SK-N-SH (cell line): ENCODE measurements around the gene RPL21. TPM values are rescaled to one million over a fixed set of nuclear protein-coding genes. Genes with fewer than 3 reads are reported as not detected.

ENCODE experiments used
- CTCF ChIA-PET: fragments of 300-600, 350-600 bp; formaldehyde crosslinking; extraction: SDS; loops from one replicate; lab custom pipeline; 2021; lab: Yijun Ruan, JAX
- POLR2A ChIA-PET: fragments of 350-600 bp; sonication (Branson Sonifier 250); formaldehyde crosslinking; extraction: SDS; loops from one replicate; lab custom pipeline; 2020; ENCODE audit warnings: antibody characterized with exemption, inconsistent platforms; lab: Yijun Ruan, JAX
- DNase-seq: peaks from one replicate; pipeline ENCODE4 v3.0.0; 2012
- H2AFZ ChIP-seq: fragments of 200-600 bp; sonication (generic); 2 replicates; pipeline ENCODE4 v1.8.1; 2016; ENCODE audit warnings: antibody characterized with exemption, mild to moderate bottlenecking, low read depth
- H3F3A ChIP-seq: fragments of 200-600 bp; sonication (generic); replicated peaks from 2 replicates; pipeline ENCODE3; 2016; ENCODE audit warnings: antibody characterized with exemption, mild to moderate bottlenecking; ENCODE audit not compliant: insufficient read depth
- H3K27ac ChIP-seq, 2 experiments: fragments of 200-500 bp in 1 of 2; fragments of 200-600 bp in 1 of 2; sonication (Bioruptor generic) in 1 of 2; sonication (generic), shearing (Covaris generic) in 1 of 2; 2 replicates each; pipeline versions ENCODE4 v1.5.1 to v1.6.1; 2014 to 2016; ENCODE audit warnings: low read depth in 2 of 2, inconsistent platforms in 1 of 2, low read length in 1 of 2, mild to moderate bottlenecking in 1 of 2, mixed read lengths in 1 of 2
- H3K27me3 ChIP-seq: fragments of 200-600 bp; sonication (generic), shearing (Covaris generic); 2 replicates; pipeline ENCODE4 v1.6.1; 2016; ENCODE audit warnings: mixed run types; ENCODE audit not compliant: insufficient read depth
- H3K36me3 ChIP-seq, 2 experiments: fragments of 200-500 bp in 1 of 2; fragments of 200-600 bp in 1 of 2; sonication (Bioruptor generic) in 1 of 2; sonication (generic) in 1 of 2; replicated peaks in 1 of 2; 2 replicates each; pipeline versions ENCODE3 to v1.5.1; 2014 to 2016; ENCODE audit warnings: low read length in 1 of 2, mild to moderate bottlenecking in 1 of 2; ENCODE audit not compliant: insufficient read depth in 2 of 2, control insufficient read depth in 1 of 2
- H3K4me1 ChIP-seq, 2 experiments: fragments of 200-500 bp in 1 of 2; fragments of 200-600 bp in 1 of 2; sonication (Bioruptor generic) in 1 of 2; sonication (generic), shearing (Covaris generic) in 1 of 2; 2 replicates each; pipeline versions ENCODE4 v1.5.1 to v1.6.1; 2014 to 2016; ENCODE audit warnings: low read depth in 1 of 2, low read length in 1 of 2, mixed run types in 1 of 2; ENCODE audit not compliant: insufficient read depth in 2 of 2, control insufficient read depth in 1 of 2
- H3K4me2 ChIP-seq: fragments of 200-600 bp; sonication (generic), shearing (Covaris generic); 2 replicates; pipeline ENCODE4 v1.6.1; 2017; ENCODE audit warnings: mixed run types
- H3K4me3 ChIP-seq, 2 experiments: fragments of 200-500 bp in 1 of 2; fragments of 200-600 bp in 1 of 2; sonication (Bioruptor generic) in 1 of 2; sonication (generic), shearing (Covaris generic) in 1 of 2; 2 replicates each; pipeline versions ENCODE4 v1.5.1 to v1.8.1; 2014 to 2016; ENCODE audit warnings: low read depth in 2 of 2, inconsistent platforms in 1 of 2, low read length in 1 of 2, mild to moderate bottlenecking in 1 of 2, mixed read lengths in 1 of 2, moderate library complexity in 1 of 2
- H3K79me2 ChIP-seq: fragments of 200-600 bp; sonication (generic); 2 replicates; pipeline ENCODE4 v1.8.1; 2017; ENCODE audit warnings: mild to moderate bottlenecking; ENCODE audit not compliant: insufficient read depth
- H3K9ac ChIP-seq: fragments of 200-600 bp; sonication (generic); 2 replicates; pipeline ENCODE4 v1.6.1; 2017; ENCODE audit warnings: mixed run types
- H3K9me2 ChIP-seq: fragments of 200-600 bp; sonication (generic); 2 replicates; pipeline ENCODE4 v1.6.1; 2017; ENCODE audit warnings: mixed run types
- H3K9me3 ChIP-seq: fragments of 200-600 bp; sonication (generic); 2 replicates; pipeline ENCODE4 v1.6.1; 2017; ENCODE audit warnings: mixed run types, mild to moderate bottlenecking, moderate library complexity
- H4K20me1 ChIP-seq: fragments of 200-600 bp; sonication (generic); 2 replicates; pipeline ENCODE4 v1.6.1; 2017; ENCODE audit warnings: mild to moderate bottlenecking, mixed run types; ENCODE audit not compliant: insufficient read depth
- CHD2 ChIP-seq: fragments of 150-350 bp; IDR thresholded peaks from 2 replicates; pipeline ENCODE4 v1.6.1; 2018; ENCODE audit warnings: low read length; ENCODE audit not compliant: partially characterized antibody
- CTCF ChIP-seq: fragments of 200-600 bp; sonication (generic); IDR thresholded peaks from 2 replicates; pipeline ENCODE4 v1.6.1; 2017; ENCODE audit warnings: antibody characterized with exemption, mild to moderate bottlenecking, moderate library complexity
- EP300 ChIP-seq, 2 experiments: IDR thresholded peaks; 2 replicates each; pipeline versions ENCODE4 v1.4.0 to v1.6.1; 2012; ENCODE audit warnings: borderline replicate concordance in 1 of 2, low read depth in 1 of 2, low read length in 1 of 2
- EZH2phosphoT487 ChIP-seq: fragments of 200-600 bp; sonication (generic); IDR thresholded peaks from 2 replicates; pipeline ENCODE4 v1.6.1; 2017; ENCODE audit warnings: low read depth, mixed run types, mild to moderate bottlenecking, antibody characterized with exemption, moderate library complexity, borderline replicate concordance
- FOSL2 ChIP-seq: IDR thresholded peaks from 2 replicates; pipeline ENCODE4 v1.4.0; 2012; ENCODE audit warnings: low read depth, mild to moderate bottlenecking, moderate library complexity, borderline replicate concordance
- GABPA ChIP-seq: IDR thresholded peaks from 2 replicates; pipeline ENCODE4 v1.4.0; 2012; ENCODE audit warnings: low read depth, mild to moderate bottlenecking
- GATA2 ChIP-seq: sonication (generic); formaldehyde crosslinking; IDR thresholded peaks from 2 replicates; pipeline ENCODE4 v1.5.0; 2020; ENCODE audit warnings: mild to moderate bottlenecking, missing genetic modification reagents
- MEF2A ChIP-seq: IDR thresholded peaks from 2 replicates; pipeline ENCODE4 v1.4.0; 2012; ENCODE audit warnings: low read depth, borderline replicate concordance
- MXI1 ChIP-seq: IDR thresholded peaks from 2 replicates; pipeline ENCODE4 v1.6.1; 2012; ENCODE audit warnings: mild to moderate bottlenecking, low read depth, low read length, improper control_type of control experiment
- NFIC ChIP-seq: IDR thresholded peaks from 2 replicates; pipeline ENCODE4 v1.4.0; 2012; ENCODE audit warnings: borderline replicate concordance
- PBX3 ChIP-seq: IDR thresholded peaks from 2 replicates; pipeline ENCODE4; 2012
- SIN3A ChIP-seq: IDR thresholded peaks from 2 replicates; pipeline ENCODE4 v1.6.1; 2012; ENCODE audit warnings: low read depth, mild to moderate bottlenecking, low read length, moderate library complexity, borderline replicate concordance
- SMC3 ChIP-seq: IDR thresholded peaks from 2 replicates; pipeline ENCODE4 v1.6.1; 2012; ENCODE audit warnings: low read depth, low read length, improper control_type of control experiment
- TAF1 ChIP-seq: IDR thresholded peaks from 2 replicates; pipeline ENCODE4 v1.6.1; 2012; ENCODE audit warnings: low read depth, mild to moderate bottlenecking, low read length, moderate library complexity, borderline replicate concordance
- USF2 ChIP-seq: fragments of 150-350 bp; IDR thresholded peaks from 2 replicates; pipeline ENCODE4 v1.6.1; 2017; ENCODE audit warnings: antibody characterized with exemption, low read length, low read depth, borderline replicate concordance
- WGBS: methylation state at CpG from one replicate; pipeline ENCODE4 v1.1.6; 2017; ENCODE audit warnings: low lambda C conversion rate; 5-methylcytosine and 5-hydroxymethylcytosine counted together
- polyA plus RNA-seq, 3 experiments: library from polyadenylated mRNA; depleted of rRNA; stranded (reverse); fragments of >200 nt; gene quantifications; 2 replicates each; pipeline ENCODE4 v1.2.3, GENCODE V29; 2012
- TF ChIP-seq, protein P1 (sequence below): IDR thresholded peaks from 2 replicates; pipeline ENCODE4 v1.6.1; 2012; ENCODE audit warnings: mild to moderate bottlenecking, low read depth, low read length, moderate library complexity

RPL21 gene
- polyA plus RNA-seq, 1 of the 3 experiments (the other 2 are of a cell fraction) = 1,261 TPM

DNA sequence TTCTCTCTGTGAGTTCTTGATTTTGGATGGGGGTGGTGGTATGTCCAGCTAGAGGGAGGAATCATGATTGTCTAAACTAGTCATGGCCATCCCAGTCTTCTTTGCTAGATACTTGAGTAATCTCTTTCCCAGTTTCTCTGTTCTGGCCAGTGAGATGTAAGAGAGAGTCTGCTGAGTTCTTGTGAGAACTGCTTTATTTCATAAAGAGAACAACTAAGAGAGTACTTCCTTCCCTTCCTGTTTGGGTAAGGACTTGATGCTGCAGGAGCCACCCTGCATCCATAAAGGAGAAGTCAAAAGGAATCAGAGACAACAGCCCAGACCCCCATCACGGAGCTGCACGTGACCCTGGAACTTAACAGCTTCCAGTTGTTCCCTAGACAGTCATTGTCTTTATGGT lies 16.2 kb downstream of the RPL21 start:
- no peak overlapping the region for H3K4me3 ChIP-seq
- TF ChIP-seq MEF2A (no peak), SIN3A (no peak), GATA2 (no peak), CTCF (no peak), TAF1 (no peak), MXI1 (no peak), SMC3 (no peak), EP300 (IDR thresholded peaks at IDR 0.05; ENCODE audit: borderline replicate concordance in 1 of 2, low read depth in 1 of 2, low read length in 1 of 2) (no peak), GABPA (no peak), FOSL2 (no peak), EZH2phosphoT487 (no peak), NFIC (no peak), CHD2 (no peak), USF2 (no peak)
- TF ChIP-seq, all 33 proteins: peak for 0
- Histone ChIP-seq H3K4me2 (no peak overlapping the region), H3K4me1 (peaks cover 5 to 20% of the 10 kb centered on the region in 2 experiments; a peak in 2 of 4 replicates), H3K9me2 (no peaks in the 10 kb centered on the region), H4K20me1 (no peaks in the 10 kb centered on the region), H3K27ac (no peak overlapping the region), H3K9ac (no peak overlapping the region), H3F3A (peaks cover 34% of the 10 kb centered on the region), H3K79me2 (no peaks in the 10 kb centered on the region), H3K36me3 (peaks cover 0 to 3% of the 10 kb centered on the region in 2 experiments), H3K27me3 (no peaks in the 10 kb centered on the region), H3K9me3 (no peaks in the 10 kb centered on the region), H2AFZ (no peak overlapping the region)
- WGBS = 94% methylated on average over 2 of the region's 2 CpGs
- DNase-seq = no peak
- CTCF ChIA-PET = interaction anchor here (1.1 to 2.0 kb wide), 2 partner anchors 8 to 282 kb away, joined by 3 to 5 read pairs; no protein-coding TSS in a partner anchor
- POLR2A ChIA-PET = no interaction called here

GRCh38 chr13:27269114-27269665 lies 17.8 kb downstream of the RPL21 start:
- H3K4me2 ChIP-seq = no peak overlapping the region
- peaks cover 0 to 3% of the 10 kb centered on the region in 2 experiments for H3K36me3 ChIP-seq
- H3K79me2 ChIP-seq = no peaks in the 10 kb centered on the region
- POLR2A ChIA-PET = no interaction called here
- TF ChIP-seq NFIC (no peak), PBX3 (no peak)
- TF ChIP-seq, protein P1, sequence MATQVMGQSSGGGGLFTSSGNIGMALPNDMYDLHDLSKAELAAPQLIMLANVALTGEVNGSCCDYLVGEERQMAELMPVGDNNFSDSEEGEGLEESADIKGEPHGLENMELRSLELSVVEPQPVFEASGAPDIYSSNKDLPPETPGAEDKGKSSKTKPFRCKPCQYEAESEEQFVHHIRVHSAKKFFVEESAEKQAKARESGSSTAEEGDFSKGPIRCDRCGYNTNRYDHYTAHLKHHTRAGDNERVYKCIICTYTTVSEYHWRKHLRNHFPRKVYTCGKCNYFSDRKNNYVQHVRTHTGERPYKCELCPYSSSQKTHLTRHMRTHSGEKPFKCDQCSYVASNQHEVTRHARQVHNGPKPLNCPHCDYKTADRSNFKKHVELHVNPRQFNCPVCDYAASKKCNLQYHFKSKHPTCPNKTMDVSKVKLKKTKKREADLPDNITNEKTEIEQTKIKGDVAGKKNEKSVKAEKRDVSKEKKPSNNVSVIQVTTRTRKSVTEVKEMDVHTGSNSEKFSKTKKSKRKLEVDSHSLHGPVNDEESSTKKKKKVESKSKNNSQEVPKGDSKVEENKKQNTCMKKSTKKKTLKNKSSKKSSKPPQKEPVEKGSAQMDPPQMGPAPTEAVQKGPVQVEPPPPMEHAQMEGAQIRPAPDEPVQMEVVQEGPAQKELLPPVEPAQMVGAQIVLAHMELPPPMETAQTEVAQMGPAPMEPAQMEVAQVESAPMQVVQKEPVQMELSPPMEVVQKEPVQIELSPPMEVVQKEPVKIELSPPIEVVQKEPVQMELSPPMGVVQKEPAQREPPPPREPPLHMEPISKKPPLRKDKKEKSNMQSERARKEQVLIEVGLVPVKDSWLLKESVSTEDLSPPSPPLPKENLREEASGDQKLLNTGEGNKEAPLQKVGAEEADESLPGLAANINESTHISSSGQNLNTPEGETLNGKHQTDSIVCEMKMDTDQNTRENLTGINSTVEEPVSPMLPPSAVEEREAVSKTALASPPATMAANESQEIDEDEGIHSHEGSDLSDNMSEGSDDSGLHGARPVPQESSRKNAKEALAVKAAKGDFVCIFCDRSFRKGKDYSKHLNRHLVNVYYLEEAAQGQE = peak; percentile 70; the same call in 1 of the 2 replicates
- H3K27ac ChIP-seq = no peak overlapping the region
- peaks cover 6 to 12% of the 10 kb centered on the region in 2 experiments; a peak in 1 of 4 replicates for H3K4me1 ChIP-seq
- H3F3A ChIP-seq = peaks cover 22% of the 10 kb centered on the region
- DNase-seq = no peak
- H3K9ac ChIP-seq = no peak overlapping the region
- no peak overlapping the region for H3K4me3 ChIP-seq
- no peaks in the 10 kb centered on the region for H3K27me3 ChIP-seq
- H3K9me3 ChIP-seq = no peaks in the 10 kb centered on the region
- H4K20me1 ChIP-seq = no peaks in the 10 kb centered on the region
- CTCF ChIA-PET = interaction anchor here (0.6 to 1.3 kb wide), 2 partner anchors 90 to 406 kb away, joined by 4 to 6 read pairs; no protein-coding TSS in a partner anchor
- 95% methylated on average over 2 of the region's 2 CpGs for WGBS
- no peak overlapping the region for H2AFZ ChIP-seq
- H3K9me2 ChIP-seq = no peaks in the 10 kb centered on the region
